ENCODE measurements around the gene PRKCH. TPM values are rescaled to one million over a fixed set of nuclear protein-coding genes. Genes with fewer than 3 reads are reported as not detected.

PRKCH gene
- total and polyA plus RNA-seq, 2 of the 13 experiments (the other 11 are each of a cell fraction or from before 2014, with no cell fraction given), result 0.48 to 1.3 TPM

- TF ChIP-seq HOMEZ (CRISPR knock-in tag; IDR thresholded peaks at IDR 0.05; ENCODE audit: low read depth) (peak; percentile 77), HMGXB3 (CRISPR knock-in tag; IDR thresholded peaks at IDR 0.05; ENCODE audit: borderline replicate concordance) (0 out of 2 replicates have a peak, but pooled peaks have one; percentile 61), GPN1 (CRISPR knock-in tag; IDR thresholded peaks at IDR 0.05; ENCODE audit: borderline replicate concordance) (no peak), ZNF460 (CRISPR knock-in tag; IDR thresholded peaks at IDR 0.05; ENCODE audit: borderline replicate concordance) (no peak), SNAI1 (CRISPR knock-in tag; IDR thresholded peaks at IDR 0.05; ENCODE audit: borderline replicate concordance) (no peak)
These were observed 238.3 kb downstream of the PRKCH start (continued) for GRCh38 chr14:61559641-61560201.

GRCh38 chr14:61560323-61560722, 238.9 kb downstream of the PRKCH start:
- intact Hi-C loops (cut with micrococcal nuclease; ENCODE audit: unreplicated experiment) (loop anchor here (1.0 to 5.0 kb wide), 4 partner anchors 48 to 152 kb away; partner anchors contain the start of gene HIF1A), in situ Hi-C loops (cut with HindIII; ENCODE audit: extremely low pct_ligation_motif_present, low pct_unique_long_range_greater_than_20kb) (loop anchor here (5.0 kb wide), 2 partner anchors 88 to 137 kb away; partner anchors contain the start of gene HIF1A)
- H3K27me3 ChIP-seq (ENCODE audit: control insufficient read depth in 1 of 2, insufficient read depth in 2 of 2, low read length in 2 of 2), result no peaks in the 10 kb centered on the region
- ChIA-PET CTCF (ENCODE audit: low intra/inter-chr PET ratio, low total read pairs) (no interaction called here), POLR2A (interaction anchor here (0.9 to 7.6 kb wide), 20 partner anchors 8 to 202 kb away, joined by 3 to 146 read pairs (median 16); partner anchors contain the start of genes HIF1A and SNAPC1)
- H2AFZ ChIP-seq (ENCODE audit: low read length), result no peak overlapping the region
- H3K79me2 ChIP-seq (ENCODE audit: insufficient read depth, low read length), result no peaks in the 10 kb centered on the region
- FAIRE-seq, result peak; percentile 8
- H3K9ac ChIP-seq (ENCODE audit: insufficient read depth, low read depth, low read length), result peak overlapping the region; percentile 87
- peak; percentile 65 for DNase-seq (ENCODE audit: low spot score)
- peak overlapping the region; percentile 85 for H3K4me2 ChIP-seq (ENCODE audit: low read depth, low read length)
- TSS peak; percentile 95 for BruUV-seq (replicated peaks)
- H3K4me3 ChIP-seq (replicated peaks in 1 of 3; ENCODE audit: insufficient read depth in 1 of 3, low read depth in 2 of 3, low read length in 3 of 3), result peak overlapping the region; percentile 52 to 71 (median 63)
- WGBS (ENCODE audit: low lambda C conversion rate), result 26% methylated on average over 5 of the region's 5 CpGs
- no peaks in the 10 kb centered on the region for H3K9me3 ChIP-seq (ENCODE audit: low read length)
- peak; percentile 28 for ATAC-seq
- H3K4me1 ChIP-seq (ENCODE audit: insufficient read depth, low read length), result peaks cover 95% of the 10 kb centered on the region
- no peaks in the 10 kb centered on the region for H3K36me3 ChIP-seq (replicated peaks in 1 of 2; ENCODE audit: control insufficient read depth in 1 of 2, insufficient read depth in 2 of 2, low read length in 2 of 2)
- H4K20me1 ChIP-seq (ENCODE audit: insufficient read depth, low read length), result no peaks in the 10 kb centered on the region
- peak overlapping the region; percentile 92 for H3K27ac ChIP-seq (ENCODE audit: extremely low read length, insufficient read depth, low read length)
- TF ChIP-seq ZNF749 (CRISPR knock-in tag; IDR thresholded peaks at IDR 0.05; ENCODE audit: borderline replicate concordance) (no peak), ELF3 (CRISPR knock-in tag; IDR thresholded peaks at IDR 0.05) (no peak), ZNF460 (CRISPR knock-in tag; IDR thresholded peaks at IDR 0.05; ENCODE audit: borderline replicate concordance) (no peak), ZNF296 (CRISPR knock-in tag; conservative IDR thresholded peaks at IDR 0.05) (no peak), KLF16 (CRISPR knock-in tag; IDR thresholded peaks at IDR 0.05) (0 out of 4 replicates have a peak, but pooled peaks of 1 of the 2 experiments have one; percentile 5), ISX (CRISPR knock-in tag; conservative IDR thresholded peaks at IDR 0.05) (no peak), SNAPC5 (CRISPR knock-in tag; IDR thresholded peaks at IDR 0.05; ENCODE audit: borderline replicate concordance) (no peak), TFE3 (CRISPR knock-in tag; IDR thresholded peaks at IDR 0.05) (0 out of 2 replicates have a peak, but pooled peaks have one; percentile 0), HNF4A (CRISPR knock-in tag; IDR thresholded peaks at IDR 0.05) (0 out of 2 replicates have a peak, but pooled peaks have one; percentile 4), HOXA5 (CRISPR knock-in tag; IDR thresholded peaks at IDR 0.05) (no peak)
